ENCODE results near the gene KCNG2.

The KCNG2 gene

GRCh38 chr18:79792988-79793355, 4.8 kb upstream of the KCNG2 start:
- no peak for TF ChIP-seq CTCF (conservative IDR thresholded peaks at IDR 0.05)
- no peak overlapping the region for H3K27ac ChIP-seq

- H3K27ac ChIP-seq: no peak overlapping the region
- no peak for TF ChIP-seq CTCF (conservative IDR thresholded peaks at IDR 0.05)
Measured at GRCh38 chr18:79794846-79795245, 2.9 kb upstream of the KCNG2 start.

- no peak for TF ChIP-seq CTCF (conservative IDR thresholded peaks at IDR 0.05)
- H3K27ac ChIP-seq: no peak overlapping the region
Measured at GRCh38 chr18:79795446-79795845, 2.3 kb upstream of the KCNG2 start.

GRCh38 chr18:79796016-79796415, 1.7 kb upstream of the KCNG2 start:
- no peak for TF ChIP-seq CTCF (conservative IDR thresholded peaks at IDR 0.05)
- H3K27ac ChIP-seq: no peak overlapping the region

GRCh38 chr18:79796531-79797405, 970 bp upstream of the KCNG2 start:
- TF ChIP-seq CTCF (conservative IDR thresholded peaks at IDR 0.05): no peak
- no peak overlapping the region for H3K27ac ChIP-seq

GRCh38 chr18:79798346-79798998, 734 bp downstream of the KCNG2 start:
- H3K27ac ChIP-seq: no peak overlapping the region
- no peak for TF ChIP-seq CTCF (conservative IDR thresholded peaks at IDR 0.05)

GRCh38 chr18:79798999-79799370, 1.2 kb downstream of the KCNG2 start:
- TF ChIP-seq CTCF (conservative IDR thresholded peaks at IDR 0.05): no peak
- no peak overlapping the region for H3K27ac ChIP-seq

All from VCaP (cell line).